PC-3 (cell line): ENCODE measurements around the gene CD2. TPM values are rescaled to one million over a fixed set of nuclear protein-coding genes. Genes with fewer than 3 reads are reported as not detected.

Source experiments
- ATAC-seq: fragments of 200-7000 bp; cut with Tn5 transposase; 2 replicates; pipeline ENCODE4 v1.9.1; 2020; ENCODE audit warnings: mild to moderate bottlenecking, moderate library complexity
- BruUV-seq: library from RNA; stranded (reverse); fragments of 400-500 nt; replicated peaks from 2 replicates; lab custom pipeline; 2021; lab: Mats Ljungman, UMichigan
- CTCF ChIA-PET: fragments of 300-600 bp; sonication (Branson Sonifier 250); formaldehyde crosslinking; loops from one replicate; lab custom pipeline; 2022; ENCODE audit warnings: antibody characterized with exemption; lab: Charles Lee
- POLR2A ChIA-PET: fragments of 300-600 bp; sonication (Branson Sonifier 250); formaldehyde crosslinking; loops from one replicate; lab custom pipeline; 2022; ENCODE audit warnings: antibody characterized with exemption; ENCODE audit not compliant: unreplicated experiment; lab: Charles Lee
- DNase-seq: peaks from one replicate; pipeline ENCODE4 v3.0.0-alpha.2; 2015
- H2AFZ ChIP-seq: fragments of 300-600 bp; sonication (generic); 2 replicates; pipeline ENCODE4 v1.6.0; 2016; ENCODE audit warnings: antibody characterized with exemption, low read length
- H3F3A ChIP-seq: fragments of 300-600 bp; sonication (generic); one replicate; pipeline ENCODE4 v1.6.0; 2017; ENCODE audit warnings: antibody characterized with exemption, low read length, control low read depth, mild to moderate bottlenecking; ENCODE audit not compliant: unreplicated experiment
- H3K27ac ChIP-seq: fragments of 300-600 bp; sonication (generic); 2 replicates; pipeline ENCODE4 v1.5.1; 2016; ENCODE audit warnings: mild to moderate bottlenecking, low read length
- H3K27me3 ChIP-seq: fragments of 300-600 bp; sonication (generic); 2 replicates; pipeline ENCODE4 v1.6.1; 2016; ENCODE audit warnings: low read length, mixed read lengths
- H3K36me3 ChIP-seq: fragments of 300-600 bp; sonication (generic); 2 replicates; pipeline ENCODE4 v1.6.1; 2016; ENCODE audit warnings: low read depth, mixed run types, low read length, mixed read lengths
- H3K4me1 ChIP-seq: fragments of 300-600 bp; sonication (generic); 2 replicates; pipeline ENCODE4 v1.5.1; 2016; ENCODE audit warnings: low read length; ENCODE audit not compliant: insufficient read depth
- H3K4me2 ChIP-seq: fragments of 300-600 bp; sonication (generic); 2 replicates; pipeline ENCODE4 v1.6.0; 2016; ENCODE audit warnings: low read length
- H3K4me3 ChIP-seq: fragments of 300-600 bp; sonication (generic); 2 replicates; pipeline ENCODE4 v1.5.1; 2016; ENCODE audit warnings: mild to moderate bottlenecking, low read length, mixed read lengths
- H3K79me2 ChIP-seq: fragments of 300-600 bp; sonication (generic); 2 replicates; pipeline ENCODE4 v1.6.1; 2017; ENCODE audit warnings: low read length, mixed read lengths
- H3K9ac ChIP-seq: fragments of 300-600 bp; sonication (generic); 2 replicates; pipeline ENCODE4 v1.6.0; 2016; ENCODE audit warnings: mild to moderate bottlenecking, low read length
- H3K9me2 ChIP-seq: fragments of 300-600 bp; sonication (generic); replicated peaks from 2 replicates; pipeline ENCODE4 v1.6.1; 2016; ENCODE audit warnings: mixed run types, low read length, mixed read lengths
- H3K9me3 ChIP-seq: fragments of 300-600 bp; sonication (generic); 2 replicates; pipeline ENCODE4 v1.6.1; 2016; ENCODE audit warnings: low read length, mixed read lengths
- H4K20me1 ChIP-seq: fragments of 300-600 bp; sonication (generic); 2 replicates; pipeline ENCODE4 v1.6.1; 2016; ENCODE audit warnings: low read length, mixed read lengths
- EZH2 ChIP-seq: fragments of 300-600 bp; sonication (generic); IDR thresholded peaks from one replicate; pipeline ENCODE4 v1.6.1; 2017; ENCODE audit warnings: antibody characterized with exemption, mild to moderate bottlenecking, low read length; ENCODE audit not compliant: unreplicated experiment
- EZH2phosphoT487 ChIP-seq: fragments of 300-600 bp; sonication (generic); IDR thresholded peaks from 2 replicates; pipeline ENCODE4 v1.6.1; 2018; ENCODE audit warnings: mild to moderate bottlenecking, antibody characterized with exemption, low read length, borderline replicate concordance
- intact Hi-C: fragments of 100-400 bp; cut with micrococcal nuclease; formaldehyde crosslinking; loops from 2 replicates; pipeline ENCODE4 v1.9.0; 2023
- total RNA-seq: library from RNA; depleted of rRNA; stranded (reverse); fragments of >200 nt; gene quantifications from 2 replicates; pipeline ENCODE4 v1.2.3, GENCODE V29; 2014
- TF ChIP-seq, protein P1 (sequence below): fragments of 300-600 bp; sonication (generic); conservative IDR thresholded peaks from 2 replicates; pipeline ENCODE4 v1.5.1; 2017; ENCODE audit warnings: antibody characterized with exemption, low read depth, mild to moderate bottlenecking, low read length

The CD2 gene
- total RNA-seq, 1 experiment from 2014 or later, result not detected

DNA sequence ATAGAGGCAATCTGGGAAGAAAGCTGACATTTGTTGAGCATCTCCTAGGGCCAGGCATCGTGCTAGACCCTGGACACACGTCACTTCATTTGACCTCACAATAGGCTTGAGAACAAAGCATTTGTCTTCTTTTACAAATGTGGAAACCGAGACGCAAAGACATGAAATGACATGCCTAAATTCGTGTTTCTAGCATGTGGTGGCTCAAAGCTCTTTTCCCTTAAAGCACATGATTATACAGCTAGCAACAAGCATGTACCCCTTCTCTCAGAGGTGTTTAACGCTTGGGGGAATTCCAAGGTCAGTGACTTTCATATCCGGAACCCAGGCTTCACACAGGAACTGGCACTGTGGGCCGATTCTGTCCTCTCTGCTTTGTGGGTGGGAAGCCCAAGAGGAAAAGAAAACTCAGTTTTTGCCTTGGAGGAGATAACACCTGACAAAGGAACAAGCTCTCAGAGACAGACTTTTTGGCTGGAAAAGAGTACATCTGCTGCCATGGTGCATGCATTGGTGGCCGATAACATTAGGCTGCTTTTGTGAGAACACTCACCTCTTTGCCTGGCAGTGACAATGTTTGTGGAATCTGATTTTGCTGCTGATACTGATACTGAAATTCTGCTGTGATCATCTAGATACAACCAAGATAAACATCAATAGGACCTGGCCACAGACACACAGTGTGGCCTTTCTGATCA, 15.4 kb upstream of the CD2 start:
- intact Hi-C loops, result loop anchor here (2.0 to 10.0 kb wide), 2 partner anchors 78 to 164 kb away; partner anchors contain the start of gene CD58
- POLR2A ChIA-PET, result no interaction called here
- no peaks in the 10 kb centered on the region for H3K4me1 ChIP-seq
- no peak overlapping the region for H3K4me2 ChIP-seq
- H3K9me3 ChIP-seq, result peaks cover 7% of the 10 kb centered on the region; the same call in 1 of the 2 replicates
- BruUV-seq, result no TSS peak
- H3K36me3 ChIP-seq, result no peaks in the 10 kb centered on the region
- H3K79me2 ChIP-seq, result no peaks in the 10 kb centered on the region
- no peak overlapping the region for H2AFZ ChIP-seq
- no peak overlapping the region for H3K9ac ChIP-seq
- no peak for DNase-seq
- no peaks in the 10 kb centered on the region for H3F3A ChIP-seq
- ATAC-seq, result no peak
- CTCF ChIA-PET, result no interaction called here
- no peaks in the 10 kb centered on the region for H3K27me3 ChIP-seq
- no peak overlapping the region for H3K4me3 ChIP-seq
- TF ChIP-seq EZH2 (no peak), EZH2phosphoT487 (no peak)
- TF ChIP-seq, protein P1, sequence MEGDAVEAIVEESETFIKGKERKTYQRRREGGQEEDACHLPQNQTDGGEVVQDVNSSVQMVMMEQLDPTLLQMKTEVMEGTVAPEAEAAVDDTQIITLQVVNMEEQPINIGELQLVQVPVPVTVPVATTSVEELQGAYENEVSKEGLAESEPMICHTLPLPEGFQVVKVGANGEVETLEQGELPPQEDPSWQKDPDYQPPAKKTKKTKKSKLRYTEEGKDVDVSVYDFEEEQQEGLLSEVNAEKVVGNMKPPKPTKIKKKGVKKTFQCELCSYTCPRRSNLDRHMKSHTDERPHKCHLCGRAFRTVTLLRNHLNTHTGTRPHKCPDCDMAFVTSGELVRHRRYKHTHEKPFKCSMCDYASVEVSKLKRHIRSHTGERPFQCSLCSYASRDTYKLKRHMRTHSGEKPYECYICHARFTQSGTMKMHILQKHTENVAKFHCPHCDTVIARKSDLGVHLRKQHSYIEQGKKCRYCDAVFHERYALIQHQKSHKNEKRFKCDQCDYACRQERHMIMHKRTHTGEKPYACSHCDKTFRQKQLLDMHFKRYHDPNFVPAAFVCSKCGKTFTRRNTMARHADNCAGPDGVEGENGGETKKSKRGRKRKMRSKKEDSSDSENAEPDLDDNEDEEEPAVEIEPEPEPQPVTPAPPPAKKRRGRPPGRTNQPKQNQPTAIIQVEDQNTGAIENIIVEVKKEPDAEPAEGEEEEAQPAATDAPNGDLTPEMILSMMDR, result no peak
- no peak overlapping the region for H3K27ac ChIP-seq
- H4K20me1 ChIP-seq, result no peaks in the 10 kb centered on the region
- H3K9me2 ChIP-seq, result no peaks in the 10 kb centered on the region

- TF ChIP-seq EZH2 (no peak), EZH2phosphoT487 (no peak)
- TF ChIP-seq, protein P1, result no peak
- Histone ChIP-seq H3K27ac (no peak overlapping the region), H2AFZ (no peak overlapping the region), H4K20me1 (no peaks in the 10 kb centered on the region), H3K79me2 (no peaks in the 10 kb centered on the region), H3K4me1 (no peaks in the 10 kb centered on the region), H3K36me3 (no peaks in the 10 kb centered on the region), H3F3A (no peaks in the 10 kb centered on the region), H3K9me2 (no peaks in the 10 kb centered on the region), H3K9me3 (peaks cover 12% of the 10 kb centered on the region; the same call in 1 of the 2 replicates), H3K4me3 (no peak overlapping the region), H3K4me2 (no peak overlapping the region), H3K9ac (no peak overlapping the region), H3K27me3 (no peaks in the 10 kb centered on the region)
- ChIA-PET CTCF (no interaction called here), POLR2A (no interaction called here)
- no peak for ATAC-seq
- BruUV-seq, result no TSS peak
- intact Hi-C loops, result loop anchor here (2.0 to 10.0 kb wide), 2 partner anchors 77 to 165 kb away; partner anchors contain the start of gene CD58
- DNase-seq, result no peak
Observed at GRCh38 chr1:116739371-116740012, 14.7 kb upstream of the CD2 start.

DNA sequence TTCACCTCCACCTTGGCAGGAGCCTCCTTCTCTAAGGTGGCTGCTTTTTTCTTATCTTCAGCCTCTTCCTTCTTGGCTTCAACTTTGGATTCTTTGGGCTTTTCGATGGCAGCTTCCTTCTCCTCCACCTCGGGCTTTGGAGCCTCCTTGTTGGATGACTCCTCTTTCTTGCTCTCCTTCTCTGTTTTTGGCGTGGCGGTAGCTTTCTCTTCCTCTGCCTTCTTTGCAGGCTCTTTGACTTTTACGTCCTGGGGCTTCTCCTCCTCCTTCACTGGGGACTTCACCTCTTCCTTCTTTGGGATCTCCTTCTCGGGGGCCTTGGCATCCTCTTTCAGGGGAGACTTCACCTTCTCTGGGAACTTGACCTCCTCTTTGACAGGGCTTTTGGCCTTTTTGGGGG, 13.9 kb upstream of the CD2 start:
- BruUV-seq, result no TSS peak
- H3K9ac ChIP-seq, result no peak overlapping the region
- intact Hi-C loops, result no loop called here
- CTCF ChIA-PET, result no interaction called here
- H2AFZ ChIP-seq, result no peak overlapping the region
- H4K20me1 ChIP-seq, result no peaks in the 10 kb centered on the region
- no peaks in the 10 kb centered on the region for H3K79me2 ChIP-seq
- H3K27me3 ChIP-seq, result no peaks in the 10 kb centered on the region
- H3F3A ChIP-seq, result no peaks in the 10 kb centered on the region
- no peaks in the 10 kb centered on the region for H3K9me2 ChIP-seq
- H3K9me3 ChIP-seq, result peaks cover 12% of the 10 kb centered on the region; the same call in 1 of the 2 replicates
- no peaks in the 10 kb centered on the region for H3K4me1 ChIP-seq
- no peak for DNase-seq
- no peak for ATAC-seq
- TF ChIP-seq EZH2 (no peak), EZH2phosphoT487 (no peak)
- TF ChIP-seq, protein P1, result no peak
- no peak overlapping the region for H3K4me2 ChIP-seq
- no peaks in the 10 kb centered on the region for H3K36me3 ChIP-seq
- no peak overlapping the region for H3K27ac ChIP-seq
- POLR2A ChIA-PET, result no interaction called here
- no peak overlapping the region for H3K4me3 ChIP-seq
